ENCODE data around the gene SLC35G4.
"Not testable (repeated sequence)": the region's sequence is repeated elsewhere in the genome, so short reads cannot be mapped to it uniquely, and the experiment has no call there.

Gene SLC35G4

GRCh38 chr18:11614042-11614441 is 4.6 kb downstream of the SLC35G4 start:
- not testable (repeated sequence) for DNase-seq

GRCh38 chr18:11614981-11615380 is 5.6 kb downstream of the SLC35G4 start:
- DNase-seq: not testable (repeated sequence)

GRCh38 chr18:11647310-11647709 is 37.9 kb downstream of the SLC35G4 start:
- DNase-seq: not testable (repeated sequence)

- not testable (repeated sequence) for DNase-seq
These were observed 38.4 kb downstream of the SLC35G4 start for GRCh38 chr18:11647804-11648203.

- no peak for DNase-seq
These were observed 40.4 kb downstream of the SLC35G4 start for GRCh38 chr18:11649839-11650238.

- no peak for DNase-seq
These were observed 42.5 kb downstream of the SLC35G4 start for GRCh38 chr18:11651899-11652298.

GRCh38 chr18:11653521-11653920 is 44.1 kb downstream of the SLC35G4 start:
- DNase-seq: no peak

- DNase-seq: peak; percentile 49
These were observed 45.6 kb downstream of the SLC35G4 start for GRCh38 chr18:11654736-11655605.

GRCh38 chr18:11655606-11655932 is 46.2 kb downstream of the SLC35G4 start:
- no peak for DNase-seq

- no peak for DNase-seq
These were observed 47.8 kb downstream of the SLC35G4 start for GRCh38 chr18:11657152-11657551.

- DNase-seq: no peak
These were observed 48.2 kb downstream of the SLC35G4 start for GRCh38 chr18:11657554-11657953.

- no peak for DNase-seq
These were observed 48.6 kb downstream of the SLC35G4 start for GRCh38 chr18:11658019-11658418.

GRCh38 chr18:11658989-11659388 is 49.6 kb downstream of the SLC35G4 start:
- DNase-seq: no peak
